GM21447 (cell line): Measurements from ENCODE around the gene GTPBP6.
"Not testable (repeated sequence)": the region's sequence is repeated elsewhere in the genome, so short reads cannot be mapped to it uniquely, and the experiment has no call there.

ENCODE experiments used
- ATAC-seq: cut with Tn5 transposase; IDR thresholded peaks from one replicate; pipeline ENCODE4 v1.9.1; 2021; ENCODE audit not compliant: unreplicated experiment

Gene GTPBP6

GRCh38 chrX:267771-268261 lies 50.8 kb downstream of the GTPBP6 start:
- no peak for ATAC-seq

- no peak for ATAC-seq
Observed at GRCh38 chrX:265502-265901, 53.1 kb downstream of the GTPBP6 start.

GRCh38 chrX:264634-265455 lies 53.8 kb downstream of the GTPBP6 start:
- no peak for ATAC-seq

GRCh38 chrX:264006-264405 lies 54.6 kb downstream of the GTPBP6 start:
- ATAC-seq: not testable (repeated sequence)

GRCh38 chrX:262381-262909 lies 56.2 kb downstream of the GTPBP6 start:
- no peak for ATAC-seq

GRCh38 chrX:261919-262352 lies 56.7 kb downstream of the GTPBP6 start:
- no peak for ATAC-seq

GRCh38 chrX:261167-261918 lies 57.3 kb downstream of the GTPBP6 start:
- ATAC-seq: no peak

GRCh38 chrX:259692-260355 lies 58.8 kb downstream of the GTPBP6 start:
- peak; percentile 56 for ATAC-seq

- ATAC-seq: no peak
Observed at GRCh38 chrX:258291-259040, 60.1 kb downstream of the GTPBP6 start.

- no peak for ATAC-seq
Observed at GRCh38 chrX:257681-258289, 60.8 kb downstream of the GTPBP6 start.

GRCh38 chrX:257054-257453 lies 61.5 kb downstream of the GTPBP6 start:
- not testable (repeated sequence) for ATAC-seq

GRCh38 chrX:255923-256331 lies 62.7 kb downstream of the GTPBP6 start:
- no peak for ATAC-seq
